ENCODE results near the gene CSAD. TPM values are rescaled to one million over a fixed set of nuclear protein-coding genes. Genes with fewer than 3 reads are reported as not detected.

The CSAD gene
- total and polyA plus RNA-seq, 8 donors = 10.1 to 83.2 (median 21.4) TPM

DNA sequence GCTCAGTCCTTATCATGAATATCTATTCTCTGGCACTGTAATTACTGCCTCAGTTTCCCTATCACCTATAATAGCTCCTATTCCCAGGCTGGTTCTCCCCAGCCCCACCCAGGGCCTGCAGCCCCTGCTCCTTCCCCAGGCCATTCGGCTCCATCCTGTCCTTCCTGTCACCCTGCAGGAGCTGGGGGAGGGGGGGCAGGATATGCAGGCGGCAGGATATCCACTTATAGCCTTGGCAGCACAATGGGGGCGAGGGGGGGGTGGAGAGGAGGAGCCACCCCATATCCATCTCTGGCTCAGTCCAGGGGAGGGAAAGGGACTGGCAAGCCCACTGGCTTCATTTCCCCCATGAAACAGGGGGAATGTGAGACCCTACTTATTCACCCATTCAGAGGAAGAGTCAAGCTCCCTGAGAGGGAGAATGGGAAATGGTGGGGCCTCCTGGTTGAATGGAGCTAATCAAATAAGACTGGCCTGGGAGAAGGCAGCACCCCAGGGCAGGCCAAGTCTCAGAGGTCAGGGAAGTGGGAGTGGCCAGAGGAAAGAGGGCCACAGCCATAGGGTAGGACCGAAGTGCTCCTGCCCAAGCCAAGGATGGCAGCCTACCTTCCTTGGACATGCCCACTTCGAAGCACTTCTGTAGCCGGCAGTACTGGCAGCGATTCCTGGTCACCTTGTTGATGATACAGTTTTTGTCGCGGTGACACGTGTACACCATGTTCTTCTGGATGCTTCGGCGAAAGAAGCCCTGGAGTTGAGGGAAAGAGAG lies 34.1 kb upstream of the CSAD start:
- WGBS, 2 donors = 73 to 75% methylated on average over 12 of the region's 12 CpGs

DNA sequence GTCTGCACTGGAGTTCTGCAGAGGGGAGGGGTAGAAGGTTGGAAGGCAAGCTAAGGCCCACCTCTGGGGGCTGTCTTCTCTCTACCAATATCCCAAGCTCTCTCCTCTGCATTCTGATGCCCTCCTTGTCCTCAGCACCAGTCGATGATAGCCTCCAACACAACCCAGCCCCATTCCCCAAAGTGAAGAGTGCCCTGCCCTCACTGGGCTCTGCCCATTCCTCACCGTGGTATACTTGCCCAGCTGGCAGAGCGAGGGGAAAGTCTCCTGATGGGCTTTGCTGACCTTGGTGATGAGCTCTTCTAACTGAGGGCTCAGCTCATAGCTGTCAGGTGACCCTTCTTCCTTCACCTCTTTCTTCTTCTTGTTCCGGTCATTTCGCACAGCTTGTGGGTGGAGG lies 33.5 kb upstream of the CSAD start:
- DNase-seq (no peak), ATAC-seq (no peak), FAIRE-seq (no peak)
- Histone ChIP-seq H3K36me3 (peaks cover 0 to 17% (median 0%) of the 10 kb centered on the region in 3 donors), H3K4me3 (no peak overlapping the region), H3K4me1 (peaks cover 0 to 13% (median under 1%) of the 10 kb centered on the region in 3 donors), H3K27me3 (no peaks in the 10 kb centered on the region), H3K27ac (no peak overlapping the region), H3K9me3 (no peaks in the 10 kb centered on the region)
- intact Hi-C loops (cut with DNase I) = loop anchor here (2.0 to 10.0 kb wide), 3 partner anchors 71 to 77 kb away; no protein-coding TSS in a partner anchor
- TF ChIP-seq, protein P1, sequence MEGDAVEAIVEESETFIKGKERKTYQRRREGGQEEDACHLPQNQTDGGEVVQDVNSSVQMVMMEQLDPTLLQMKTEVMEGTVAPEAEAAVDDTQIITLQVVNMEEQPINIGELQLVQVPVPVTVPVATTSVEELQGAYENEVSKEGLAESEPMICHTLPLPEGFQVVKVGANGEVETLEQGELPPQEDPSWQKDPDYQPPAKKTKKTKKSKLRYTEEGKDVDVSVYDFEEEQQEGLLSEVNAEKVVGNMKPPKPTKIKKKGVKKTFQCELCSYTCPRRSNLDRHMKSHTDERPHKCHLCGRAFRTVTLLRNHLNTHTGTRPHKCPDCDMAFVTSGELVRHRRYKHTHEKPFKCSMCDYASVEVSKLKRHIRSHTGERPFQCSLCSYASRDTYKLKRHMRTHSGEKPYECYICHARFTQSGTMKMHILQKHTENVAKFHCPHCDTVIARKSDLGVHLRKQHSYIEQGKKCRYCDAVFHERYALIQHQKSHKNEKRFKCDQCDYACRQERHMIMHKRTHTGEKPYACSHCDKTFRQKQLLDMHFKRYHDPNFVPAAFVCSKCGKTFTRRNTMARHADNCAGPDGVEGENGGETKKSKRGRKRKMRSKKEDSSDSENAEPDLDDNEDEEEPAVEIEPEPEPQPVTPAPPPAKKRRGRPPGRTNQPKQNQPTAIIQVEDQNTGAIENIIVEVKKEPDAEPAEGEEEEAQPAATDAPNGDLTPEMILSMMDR (IDR thresholded peaks at IDR 0.05) = no peak
- 75 to 83% methylated on average over 5 of the region's 5 CpGs for WGBS, 2 donors

More for the DNA sequence above, 34.1 kb upstream of the CSAD start:
- Histone ChIP-seq H3K36me3 (peaks cover 0 to 17% (median 0%) of the 10 kb centered on the region in 3 donors), H3K9me3 (no peaks in the 10 kb centered on the region), H3K4me1 (peaks cover 0 to 13% (median 5%) of the 10 kb centered on the region in 3 donors), H3K27ac (no peak overlapping the region), H3K4me3 (no peak overlapping the region), H3K27me3 (no peaks in the 10 kb centered on the region)
- TF ChIP-seq, protein P1 (IDR thresholded peaks at IDR 0.05) = no peak
- no peak for DNase-seq
- ATAC-seq = no peak
- intact Hi-C loops (cut with DNase I) = loop anchor here (2.0 to 10.0 kb wide), 4 partner anchors 37 to 76 kb away; a partner anchor contains a TSS
- no peak for FAIRE-seq

- 11 to 13% methylated on average over 14 of the region's 14 CpGs for WGBS, 2 donors
- intact Hi-C loops (cut with DNase I) = loop anchor here in 2 of 3 donors (5.0 to 10.0 kb wide), 2 partner anchors 71 to 74 kb away; no protein-coding TSS in a partner anchor
- H3K27me3 ChIP-seq = no peaks in the 10 kb centered on the region
- TF ChIP-seq, protein P1 (IDR thresholded peaks at IDR 0.05) = peak; percentile 76 to 91 (median 82)
- DNase-seq = peak; percentile 67 to 94 (median 85)
- peaks cover 0 to 17% (median 0%) of the 10 kb centered on the region in 3 donors for H3K36me3 ChIP-seq
- peak; percentile 84 to 91 (median 88) for ATAC-seq
- no peak for FAIRE-seq
- peaks cover 0 to 13% (median 0%) of the 10 kb centered on the region in 3 donors for H3K4me1 ChIP-seq
- H3K9me3 ChIP-seq = no peaks in the 10 kb centered on the region
- no peak overlapping the region for H3K27ac ChIP-seq
- no peak overlapping the region for H3K4me3 ChIP-seq
These were observed 32.6 kb upstream of the CSAD start for GRCh38 chr12:53213348-53213747.

DNA sequence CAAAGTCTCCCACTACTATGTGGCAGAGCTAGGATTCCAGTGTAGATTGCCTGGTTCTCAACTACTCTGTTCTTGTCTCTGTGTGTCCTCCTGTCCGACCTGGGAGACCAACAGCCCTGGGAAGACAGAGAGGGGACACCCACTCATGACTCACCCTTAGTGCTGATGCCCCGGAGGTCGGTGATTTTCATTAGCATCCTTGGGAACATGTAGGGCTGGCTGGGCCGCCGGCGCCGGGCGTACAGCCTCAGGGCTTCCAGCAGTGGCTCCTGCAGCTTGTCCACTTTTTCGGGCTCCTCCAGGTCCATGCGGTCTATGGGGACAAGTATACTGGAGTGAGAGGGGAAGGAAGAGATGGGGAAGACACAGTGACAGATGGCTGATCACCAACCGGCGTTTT lies 32.2 kb upstream of the CSAD start:
- DNase-seq = no peak
- Histone ChIP-seq H3K4me3 (no peak overlapping the region), H3K36me3 (peaks cover 0 to 17% (median 0%) of the 10 kb centered on the region in 3 donors), H3K27me3 (no peaks in the 10 kb centered on the region), H3K27ac (no peak overlapping the region), H3K4me1 (peaks cover 0 to 13% (median 0%) of the 10 kb centered on the region in 3 donors), H3K9me3 (no peaks in the 10 kb centered on the region)
- intact Hi-C loops (cut with DNase I) = loop anchor here in 2 of 3 donors (5.0 to 10.0 kb wide), 2 partner anchors 72 to 74 kb away; no protein-coding TSS in a partner anchor
- TF ChIP-seq, protein P1 (IDR thresholded peaks at IDR 0.05) = no peak
- 36 to 43% methylated on average over 12 of the region's 12 CpGs for WGBS, 2 donors
- ATAC-seq = no peak
- FAIRE-seq = no peak
